IMR-90 (cell line): Measurements from ENCODE around the gene RAD18. TPM values are rescaled to one million over a fixed set of nuclear protein-coding genes. Genes with fewer than 3 reads are reported as not detected.

Source experiments
- ATAC-seq: fragments of 200-7000 bp; cut with Tn5 transposase; 2 replicates; pipeline ENCODE4 v1.9.1; 2020; ENCODE audit warnings: low read depth, mild to moderate bottlenecking, moderate library complexity
- BruUV-seq: library from RNA; stranded (reverse); fragments of 400-500 nt; replicated peaks from 2 replicates; lab custom pipeline; 2021; lab: Mats Ljungman, UMichigan
- CTCF ChIA-PET: fragments of 300-600 bp; formaldehyde crosslinking; extraction: SDS; loops from one replicate; lab custom pipeline; 2021; ENCODE audit warnings: antibody characterized with exemption; lab: Yijun Ruan, JAX
- POLR2A ChIA-PET: fragments of 300-600 bp; sonication (Branson Sonifier 250); formaldehyde crosslinking; loops from one replicate; lab custom pipeline; 2022; ENCODE audit warnings: antibody characterized with exemption; ENCODE audit not compliant: unreplicated experiment; lab: Charles Lee
- DNase-seq: peaks from one replicate; pipeline ENCODE4 v3.0.0; 2013
- H2AFZ ChIP-seq: replicated peaks from 2 replicates; pipeline ENCODE3; 2013; ENCODE audit warnings: low read length, mild to moderate bottlenecking; ENCODE audit not compliant: poor library complexity
- H2AK5ac ChIP-seq: 2 replicates; pipeline ENCODE4 v1.6.1; 2013; ENCODE audit warnings: low read depth, low read length, inconsistent platforms
- H2AK9ac ChIP-seq: replicated peaks from 2 replicates; pipeline ENCODE3; 2013; ENCODE audit warnings: mild to moderate bottlenecking, low read depth, low read length, moderate library complexity; ENCODE audit not compliant: poor library complexity
- H2BK120ac ChIP-seq: 2 replicates; pipeline ENCODE4 v1.6.1; 2013; ENCODE audit warnings: low read depth, low read length, inconsistent platforms
- H2BK15ac ChIP-seq: 3 replicates; pipeline ENCODE4 v1.6.1; 2013; ENCODE audit warnings: low read depth, low read length, inconsistent platforms
- H2BK20ac ChIP-seq: 2 replicates; pipeline ENCODE4 v1.6.1; 2013; ENCODE audit warnings: low read depth, mild to moderate bottlenecking, inconsistent platforms, low read length, moderate library complexity
- H2BK5ac ChIP-seq: 2 replicates; pipeline ENCODE4 v1.6.1; 2013; ENCODE audit warnings: mild to moderate bottlenecking, low read depth, low read length, inconsistent platforms; ENCODE audit not compliant: poor library complexity, severe bottlenecking
- H3K14ac ChIP-seq: replicated peaks from 2 replicates; pipeline ENCODE4 v1.6.1; 2013; ENCODE audit warnings: low read depth, low read length, inconsistent platforms
- H3K18ac ChIP-seq: 2 replicates; pipeline ENCODE4 v1.6.1; 2013; ENCODE audit warnings: low read depth, low read length, control low read depth
- H3K23ac ChIP-seq: 2 replicates; pipeline ENCODE4 v1.6.1; 2013; ENCODE audit warnings: low read depth, low read length, inconsistent platforms
- H3K27ac ChIP-seq: 2 replicates; pipeline ENCODE4 v1.5.1; 2013; ENCODE audit warnings: mild to moderate bottlenecking, control low read depth, low read length; ENCODE audit not compliant: insufficient read depth
- H3K27me3 ChIP-seq: 2 replicates; pipeline ENCODE4 v1.6.1; 2013; ENCODE audit warnings: low read length; ENCODE audit not compliant: control insufficient read depth, insufficient read depth
- H3K36me3 ChIP-seq: 2 replicates; pipeline ENCODE4 v1.6.1; 2013; ENCODE audit warnings: low read length, mixed read lengths; ENCODE audit not compliant: control insufficient read depth, insufficient read depth
- H3K4ac ChIP-seq: 2 replicates; pipeline ENCODE4 v1.6.1; 2013; ENCODE audit warnings: low read depth, low read length, inconsistent platforms
- H3K4me1 ChIP-seq: 2 replicates; pipeline ENCODE4 v1.6.1; 2013; ENCODE audit warnings: low read length, mixed read lengths; ENCODE audit not compliant: control insufficient read depth, insufficient read depth
- H3K4me2 ChIP-seq: 2 replicates; pipeline ENCODE4 v1.6.1; 2013; ENCODE audit warnings: low read depth, mild to moderate bottlenecking, control low read depth, low read length, moderate library complexity
- H3K4me3 ChIP-seq: 2 replicates; pipeline ENCODE4 v1.5.1; 2013; ENCODE audit warnings: low read depth, mild to moderate bottlenecking, control low read depth, low read length, moderate library complexity; ENCODE audit not compliant: insufficient read depth
- H3K56ac ChIP-seq: 2 replicates; pipeline ENCODE4 v1.6.1; 2013; ENCODE audit warnings: low read length, inconsistent platforms; ENCODE audit not compliant: insufficient read depth; ENCODE audit errors: extremely low read depth
- H3K79me1 ChIP-seq, 2 experiments: 2 replicates each; pipeline ENCODE4 v1.6.1; 2013; ENCODE audit warnings: low read length in 2 of 2, inconsistent platforms in 1 of 2, low read depth in 1 of 2
- H3K9ac ChIP-seq: 2 replicates; pipeline ENCODE4 v1.6.1; 2013; ENCODE audit warnings: low read depth, low read length, control low read depth
- H3K9me1 ChIP-seq: 2 replicates; pipeline ENCODE4 v1.6.1; 2013; ENCODE audit warnings: low read length, inconsistent platforms; ENCODE audit not compliant: insufficient read depth
- H3K9me3 ChIP-seq: 2 replicates; pipeline ENCODE4 v1.6.1; 2013; ENCODE audit warnings: low read length; ENCODE audit not compliant: control insufficient read depth, insufficient read depth
- H4K20me1 ChIP-seq: 2 replicates; pipeline ENCODE4 v1.6.1; 2013; ENCODE audit warnings: low read length, inconsistent platforms; ENCODE audit not compliant: insufficient read depth
- H4K5ac ChIP-seq: 2 replicates; pipeline ENCODE4 v1.6.1; 2013; ENCODE audit warnings: mild to moderate bottlenecking, low read depth, low read length, control low read depth
- H4K8ac ChIP-seq, 2 experiments: 2 replicates each; pipeline ENCODE4 v1.6.1; 2013; ENCODE audit warnings: low read depth in 2 of 2, low read length in 2 of 2, control low read depth in 1 of 2, inconsistent platforms in 1 of 2
- H4K91ac ChIP-seq: 2 replicates; pipeline ENCODE4 v1.6.1; 2013; ENCODE audit warnings: low read depth, low read length, inconsistent platforms; ENCODE audit not compliant: insufficient read depth
- BHLHE40 ChIP-seq: fragments of 150-350 bp; IDR thresholded peaks from 2 replicates; pipeline ENCODE4 v1.6.1; 2016; ENCODE audit warnings: mild to moderate bottlenecking, low read depth, low read length
- CEBPB ChIP-seq: IDR thresholded peaks from 2 replicates; pipeline ENCODE4 v1.6.1; 2012; ENCODE audit warnings: low read depth, low read length, improper control_type of control experiment
- CHD1 ChIP-seq: IDR thresholded peaks from 2 replicates; pipeline ENCODE4 v1.6.1; 2012; ENCODE audit warnings: low read depth, low read length, improper control_type of control experiment
- CTCF ChIP-seq: conservative IDR thresholded peaks from 2 replicates; pipeline ENCODE4 v1.5.1; 2012; ENCODE audit warnings: mild to moderate bottlenecking, low read depth, low read length, improper control_type of control experiment
- ELK1 ChIP-seq: fragments of 150-350 bp; IDR thresholded peaks from 2 replicates; pipeline ENCODE4 v1.6.1; 2016; ENCODE audit warnings: low read depth, mild to moderate bottlenecking, low read length, moderate library complexity, borderline replicate concordance
- FOS ChIP-seq: fragments of 150-350 bp; IDR thresholded peaks from 2 replicates; pipeline ENCODE4 v1.6.1; 2016; ENCODE audit warnings: low read depth, low read length
- MAFK ChIP-seq: IDR thresholded peaks from 2 replicates; pipeline ENCODE4 v1.6.1; 2012; ENCODE audit warnings: low read depth, low read length, improper control_type of control experiment
- MAZ ChIP-seq: IDR thresholded peaks from 2 replicates; pipeline ENCODE4 v1.6.1; 2012; ENCODE audit warnings: low read depth, mild to moderate bottlenecking, low read length, improper control_type of control experiment, moderate library complexity, borderline replicate concordance
- MXI1 ChIP-seq: IDR thresholded peaks from 2 replicates; pipeline ENCODE4 v1.6.1; 2012; ENCODE audit warnings: low read depth, mild to moderate bottlenecking, low read length, moderate library complexity, borderline replicate concordance
- NFE2L2 ChIP-seq: fragments of 150-350 bp; IDR thresholded peaks from 2 replicates; pipeline ENCODE4 v1.6.1; 2016; ENCODE audit warnings: low read depth, mild to moderate bottlenecking, low read length
- POLR2A ChIP-seq: IDR thresholded peaks from 2 replicates; pipeline ENCODE4 v1.6.1; 2012; ENCODE audit warnings: mild to moderate bottlenecking, low read depth, low read length
- RAD21 ChIP-seq: IDR thresholded peaks from 2 replicates; pipeline ENCODE4 v1.6.1; 2012; ENCODE audit warnings: low read length, improper control_type of control experiment
- RCOR1 ChIP-seq: IDR thresholded peaks from 2 replicates; pipeline ENCODE4 v1.6.1; 2012; ENCODE audit warnings: mild to moderate bottlenecking, low read length, improper control_type of control experiment; ENCODE audit not compliant: insufficient replicate concordance
- RFX5 ChIP-seq: IDR thresholded peaks from 2 replicates; pipeline ENCODE4 v1.8.0; 2012; ENCODE audit warnings: low read depth, mild to moderate bottlenecking, low read length, moderate library complexity
- SMC3 ChIP-seq: fragments of 150-350 bp; IDR thresholded peaks from 2 replicates; pipeline ENCODE4 v1.6.1; 2016; ENCODE audit warnings: low read depth, mild to moderate bottlenecking, antibody characterized with exemption, low read length, moderate library complexity
- USF2 ChIP-seq: fragments of 150-350 bp; IDR thresholded peaks from 2 replicates; pipeline ENCODE4 v1.6.1; 2017; ENCODE audit warnings: mild to moderate bottlenecking, antibody characterized with exemption, low read length, low read depth
- WGBS, 2 experiments: methylation state at CpG; one replicate each; pipeline versions ENCODE4 v1.1.5 to v1.1.7; 2013; ENCODE audit warnings: missing lambda C conversion rate in 2 of 2; ENCODE audit not compliant: insufficient read length in 1 of 2; ENCODE audit errors: extremely low coverage in 2 of 2; 5-methylcytosine and 5-hydroxymethylcytosine counted together
- dilution Hi-C: fragments of 300-500 bp; cut with HindIII; formaldehyde crosslinking; loops from one replicate; pipeline ENCODE4 v1.14.3; 2018; ENCODE audit warnings: low sequenced_read_pairs; ENCODE audit not compliant: unreplicated experiment
- in situ Hi-C: fragments of 300-500 bp; cut with MboI; formaldehyde crosslinking; loops from 3 replicates; pipeline ENCODE4 v1.14.3; 2019; ENCODE audit warnings: low sequenced_read_pairs, inconsistent platforms, mixed read lengths
- intact Hi-C: fragments of 100-400 bp; cut with micrococcal nuclease; formaldehyde crosslinking; loops from 2 replicates; pipeline ENCODE4 v1.10.0; 2022
- polyA plus RNA-seq, 3 experiments: library from polyadenylated mRNA; depleted of rRNA; stranded (reverse); fragments of >200 nt; gene quantifications; 2 replicates each; pipeline ENCODE4 v1.2.3, GENCODE V29; 2012; ENCODE audit warnings: low replicate concordance in 1 of 3
- total RNA-seq: library from RNA; depleted of rRNA; stranded (reverse); fragments of >200 nt; gene quantifications from 2 replicates; pipeline ENCODE4 v1.2.3, GENCODE V29; 2012

The RAD18 gene
- total and polyA plus RNA-seq, 2 of the 4 experiments (the other 2 are of a cell fraction), result 8.2 to 17.2 TPM

- H4K5ac ChIP-seq, result no peak overlapping the region
- no peaks in the 10 kb centered on the region for H4K20me1 ChIP-seq
- no peaks in the 10 kb centered on the region; the same call in 1 of the 2 replicates for H3K36me3 ChIP-seq
- H3K9me1 ChIP-seq, result no peaks in the 10 kb centered on the region
- H3K4me2 ChIP-seq, result no peak overlapping the region
- no peak overlapping the region for H2BK120ac ChIP-seq
- H3K79me1 ChIP-seq, result peaks cover 5 to 14% of the 10 kb centered on the region in 2 experiments; a peak in 3 of 4 replicates
- H2AK9ac ChIP-seq, result no peak overlapping the region
- H4K91ac ChIP-seq, result no peak overlapping the region
- no peak for TF ChIP-seq CTCF
- TF ChIP-seq MAFK, result no peak
- TF ChIP-seq FOS, result no peak
- no peak for TF ChIP-seq SMC3
- TF ChIP-seq USF2, result no peak
- TF ChIP-seq MAZ, result no peak
- no peak for TF ChIP-seq RFX5
- no peak for TF ChIP-seq ELK1
- no peak for TF ChIP-seq RCOR1
- no peak for TF ChIP-seq CEBPB
- no peak for TF ChIP-seq MXI1
- TF ChIP-seq BHLHE40, result no peak
- no peak for TF ChIP-seq POLR2A
- TF ChIP-seq NFE2L2, result no peak
- TF ChIP-seq RAD21, result no peak
- TF ChIP-seq CHD1, result no peak
- no peak overlapping the region for H3K4me3 ChIP-seq
- no peak overlapping the region for H3K56ac ChIP-seq
- H2BK15ac ChIP-seq, result no peak overlapping the region
- H2AK5ac ChIP-seq, result no peak overlapping the region
- H3K4me1 ChIP-seq, result peaks cover 8% of the 10 kb centered on the region
- no peaks in the 10 kb centered on the region for H3K9me3 ChIP-seq
- dilution Hi-C loops (no loop called here), in situ Hi-C loops (no loop called here), intact Hi-C loops (no loop called here)
- peak overlapping the region in 1 of 2 experiments; percentile 35; a peak in 1 of 4 replicates for H4K8ac ChIP-seq
- no peak overlapping the region for H3K4ac ChIP-seq
- H2BK20ac ChIP-seq, result no peak overlapping the region
- no peak overlapping the region for H3K18ac ChIP-seq
- no peak overlapping the region for H3K23ac ChIP-seq
- no peak overlapping the region for H3K14ac ChIP-seq
- H2BK5ac ChIP-seq, result no peak overlapping the region
- no TSS peak for BruUV-seq
- DNase-seq (no peak), ATAC-seq (no peak)
- CTCF ChIA-PET, result no interaction called here
- WGBS, 2 experiments, result 40% methylated on average over 1 of the region's 2 CpGs; no CpG with 5 or more reads in 1 of the 2 experiments
- no peak overlapping the region for H3K9ac ChIP-seq
- no peak overlapping the region for H2AFZ ChIP-seq
- no peaks in the 10 kb centered on the region for H3K27me3 ChIP-seq
- POLR2A ChIA-PET, result no interaction called here
- H3K27ac ChIP-seq, result no peak overlapping the region
Measured at GRCh38 chr3:8895829-8896228, 67.4 kb downstream of the RAD18 start.
